Measurements from ENCODE around the gene CAPN10.

Gene CAPN10

DNA sequence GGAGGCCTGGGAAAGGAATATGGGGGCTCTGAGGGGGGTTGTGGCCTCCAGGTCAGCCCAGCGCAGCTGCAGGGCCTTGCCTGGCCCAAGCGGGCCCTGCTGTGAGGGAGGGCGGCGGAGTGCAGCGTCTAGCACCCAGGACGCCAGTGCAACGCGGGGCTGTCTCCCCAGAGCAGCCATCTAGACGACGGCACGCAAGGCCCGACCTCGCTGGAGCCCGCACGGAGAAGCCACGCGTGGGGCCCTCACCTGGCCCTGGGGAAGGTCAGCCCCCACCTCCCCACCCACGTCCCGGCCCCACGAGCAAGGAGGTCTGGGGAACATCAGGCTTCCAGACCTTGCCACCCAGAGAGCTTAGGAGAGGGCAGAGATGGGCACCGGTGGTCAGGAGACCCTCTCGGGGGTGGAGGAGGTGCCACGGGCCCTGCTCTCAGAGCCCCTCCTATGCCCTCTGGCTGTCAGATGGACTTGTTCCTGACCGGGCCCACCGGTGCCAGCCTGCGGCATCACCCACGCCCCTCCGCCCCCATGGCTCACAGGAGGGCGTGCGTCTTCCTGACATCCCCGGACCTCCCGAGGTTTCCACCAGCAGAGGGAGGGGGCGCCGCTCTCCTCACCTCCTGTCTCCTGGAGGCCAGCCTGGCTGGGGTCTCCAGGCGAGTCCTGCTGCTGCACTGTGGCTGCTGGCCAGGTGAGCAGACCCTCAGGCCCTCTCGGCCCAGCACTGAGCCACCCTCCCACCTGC is 55.7 kb downstream of the CAPN10 start:
- DNase-seq: no peak

DNA sequence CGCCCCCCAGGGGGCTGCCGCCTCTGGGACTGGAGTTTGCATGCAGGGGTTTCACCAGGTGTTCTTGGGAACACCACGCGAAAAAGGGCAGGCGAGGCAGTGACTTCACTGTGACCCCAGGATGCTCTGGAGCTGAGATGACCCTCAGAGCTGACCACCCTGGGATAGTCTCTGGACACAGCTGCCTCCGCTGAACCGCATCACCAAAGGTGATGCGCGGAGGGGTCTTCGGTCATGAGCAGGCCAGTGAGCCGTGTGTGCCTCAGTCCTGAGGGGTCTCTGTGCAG is 56.2 kb downstream of the CAPN10 start:
- no peak for DNase-seq

GRCh38 chr2:240643093-240643810 is 56.7 kb downstream of the CAPN10 start:
- no peak for DNase-seq

- no peak for DNase-seq
Measured at GRCh38 chr2:240643811-240644150, 57.2 kb downstream of the CAPN10 start.

GRCh38 chr2:240644171-240644651 is 57.7 kb downstream of the CAPN10 start:
- peak; percentile 65 for DNase-seq

GRCh38 chr2:240644859-240645301 is 58.3 kb downstream of the CAPN10 start:
- no peak for DNase-seq

- DNase-seq: no peak
Measured at GRCh38 chr2:240645346-240645745, 58.8 kb downstream of the CAPN10 start.

GRCh38 chr2:240645801-240646175 is 59.3 kb downstream of the CAPN10 start:
- no peak for DNase-seq

GRCh38 chr2:240646176-240646899 is 59.8 kb downstream of the CAPN10 start:
- no peak for DNase-seq

DNA sequence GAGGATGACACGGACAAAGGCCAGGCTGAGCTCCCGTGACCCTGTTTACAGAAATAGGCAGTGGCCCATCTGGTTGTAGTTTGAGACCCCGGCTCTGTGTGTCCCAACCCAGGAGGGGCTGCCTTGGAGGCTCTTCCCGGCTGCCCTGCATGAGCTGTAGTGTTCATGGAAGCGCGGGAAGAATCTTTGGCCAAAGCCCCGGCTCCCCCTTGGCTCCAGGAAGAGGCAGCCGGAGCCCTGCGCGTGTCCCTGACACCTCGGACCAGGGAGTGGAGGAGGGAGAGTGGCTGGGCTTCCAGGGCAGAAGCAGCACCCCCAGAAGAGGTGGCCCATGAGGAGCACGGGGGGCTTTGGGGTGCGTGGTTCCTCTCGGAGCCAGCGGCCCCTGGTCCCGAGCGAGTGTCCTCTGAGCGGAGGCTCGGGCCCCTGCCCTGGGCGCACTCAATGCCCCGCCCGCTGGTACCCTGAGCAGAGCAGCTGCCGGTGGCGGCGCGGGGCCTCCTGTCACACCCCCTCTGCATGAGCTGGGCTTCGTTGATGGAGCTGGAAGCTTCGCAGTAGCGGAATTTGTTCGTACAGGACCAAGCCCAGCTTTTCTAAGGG is 60.5 kb downstream of the CAPN10 start:
- no peak for DNase-seq

GRCh38 chr2:240647503-240648154 is 61.1 kb downstream of the CAPN10 start:
- DNase-seq: no peak

GRCh38 chr2:240648155-240648649 is 61.7 kb downstream of the CAPN10 start:
- DNase-seq: no peak
